Skeletal muscle tissue (tissue), 4 donors: ENCODE data around the gene AKR1A1. TPM values are rescaled to one million over a fixed set of nuclear protein-coding genes. Genes with fewer than 3 reads are reported as not detected.

Source experiments
- H3K27ac ChIP-seq: one replicate; pipeline ENCODE4 v1.7.0; 2013; ENCODE audit warnings: mild to moderate bottlenecking, low read depth, low read length, inconsistent platforms
- H3K27me3 ChIP-seq, 3 donors: one replicate each; pipeline ENCODE4 v1.7.0; 2013; ENCODE audit warnings: low read length in 3 of 3; ENCODE audit not compliant: control insufficient read depth in 3 of 3, insufficient read depth in 3 of 3
- H3K36me3 ChIP-seq, 3 donors: one replicate each; pipeline ENCODE4 v1.7.0; 2013; ENCODE audit warnings: low read length in 3 of 3; ENCODE audit not compliant: control insufficient read depth in 3 of 3, insufficient read depth in 3 of 3
- H3K4me1 ChIP-seq, 3 donors: one replicate each; pipeline ENCODE4 v1.7.0; 2013; ENCODE audit warnings: low read length in 3 of 3, mild to moderate bottlenecking in 3 of 3; ENCODE audit not compliant: control insufficient read depth in 3 of 3, insufficient read depth in 3 of 3
- H3K4me3 ChIP-seq, 3 donors: one replicate each; pipeline ENCODE4 v1.7.0; 2013; ENCODE audit warnings: low read length in 3 of 3
- H3K9ac ChIP-seq, 3 donors: one replicate each; pipeline ENCODE4 v1.7.0; 2013; ENCODE audit warnings: low read length in 3 of 3, mild to moderate bottlenecking in 3 of 3, moderate library complexity in 2 of 3, low read depth in 1 of 3
- H3K9me3 ChIP-seq, 3 donors: one replicate each; pipeline ENCODE4 v1.7.0; 2013; ENCODE audit warnings: low read length in 3 of 3; ENCODE audit not compliant: control insufficient read depth in 3 of 3
- total RNA-seq: library from RNA; depleted of rRNA; stranded (reverse); fragments of >200 nt; gene quantifications from one replicate; pipeline ENCODE4 v1.2.3, GENCODE V29; 2014
- donor health status: Osteomylitis.

Gene AKR1A1
- total RNA-seq, 1 donor from 2014 or later = 93.9 TPM

DNA sequence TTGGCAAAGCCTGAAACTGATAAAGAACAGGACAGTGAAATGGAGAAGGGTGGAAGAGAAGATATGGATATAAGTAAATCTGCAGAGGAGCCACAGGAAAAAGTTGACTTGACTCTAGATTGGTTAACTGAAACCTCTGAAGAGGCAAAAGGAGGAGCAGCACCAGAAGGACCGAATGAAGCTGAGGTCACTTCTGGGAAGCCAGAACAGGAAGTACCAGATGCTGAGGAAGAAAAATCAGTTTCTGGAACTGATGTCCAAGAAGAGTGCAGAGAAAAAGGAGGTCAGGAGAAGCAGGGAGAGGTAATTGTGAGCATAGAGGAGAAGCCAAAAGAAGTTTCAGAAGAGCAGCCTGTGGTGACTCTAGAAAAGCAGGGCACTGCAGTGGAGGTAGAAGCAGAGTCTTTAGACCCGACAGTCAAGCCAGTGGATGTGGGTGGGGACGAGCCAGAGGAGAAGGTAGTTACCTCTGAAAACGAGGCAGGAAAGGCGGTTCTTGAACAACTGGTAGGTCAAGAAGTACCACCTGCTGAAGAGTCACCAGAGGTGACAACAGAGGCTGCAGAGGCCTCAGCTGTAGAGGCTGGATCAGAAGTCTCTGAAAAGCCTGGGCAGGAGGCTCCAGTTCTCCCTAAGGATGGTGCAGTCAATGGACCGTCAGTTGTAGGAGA, 56.9 kb downstream of the AKR1A1 start:
- no peak overlapping the region for H3K4me3 ChIP-seq
- no peaks in the 10 kb centered on the region for H3K4me1 ChIP-seq
- no peaks in the 10 kb centered on the region for H3K9me3 ChIP-seq
- H3K27ac ChIP-seq = no peak overlapping the region
- no peak overlapping the region for H3K9ac ChIP-seq
- H3K36me3 ChIP-seq = peaks cover 0 to 24% (median 10%) of the 10 kb centered on the region in 3 donors
- H3K27me3 ChIP-seq = no peaks in the 10 kb centered on the region

DNA sequence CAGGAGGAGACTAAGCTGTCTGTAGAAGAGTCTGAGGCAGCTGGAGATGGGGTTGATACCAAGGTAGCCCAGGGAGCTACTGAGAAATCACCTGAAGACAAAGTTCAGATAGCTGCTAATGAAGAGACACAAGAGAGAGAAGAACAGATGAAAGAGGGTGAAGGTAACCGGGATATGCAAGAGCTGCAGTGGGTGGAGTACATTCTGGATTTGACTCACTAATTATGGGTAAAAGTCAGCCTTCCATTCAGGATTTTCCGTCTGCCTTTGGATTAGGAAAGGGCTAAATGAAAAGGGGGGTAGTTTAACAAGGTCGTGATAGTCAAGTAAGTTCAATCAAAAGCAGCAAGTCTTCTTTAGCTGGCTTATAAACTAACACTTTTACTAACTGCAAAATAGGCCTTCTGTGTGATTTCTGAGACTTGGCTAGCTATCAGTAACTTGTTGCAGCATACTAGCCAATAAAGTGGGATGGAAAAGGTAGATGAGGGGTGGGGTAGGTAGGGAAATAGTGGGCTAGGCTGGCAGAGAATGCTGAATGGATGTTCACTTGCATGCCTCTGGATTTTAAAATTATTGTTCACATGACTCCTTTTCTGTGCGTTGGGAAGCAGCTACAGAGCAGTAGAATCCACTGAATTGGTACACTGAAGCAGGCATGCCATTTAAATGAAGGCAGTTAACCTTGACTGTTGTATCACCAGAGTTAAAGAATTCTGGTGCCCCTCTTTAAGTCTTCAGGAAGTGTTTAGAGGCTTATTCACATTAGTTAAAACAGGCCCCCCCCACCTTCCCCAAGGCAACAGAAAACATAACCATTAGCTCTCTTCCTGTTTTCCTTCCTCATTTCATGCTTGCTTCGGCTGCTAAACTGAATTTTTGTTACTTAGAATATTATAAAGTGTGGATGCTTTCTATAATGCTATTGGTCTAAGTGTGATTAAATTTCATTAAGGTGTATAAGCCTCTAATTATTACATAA, 57.8 kb downstream of the AKR1A1 start:
- Histone ChIP-seq H3K36me3 (peaks cover 3 to 33% (median 15%) of the 10 kb centered on the region in 3 donors), H3K9me3 (no peaks in the 10 kb centered on the region), H3K4me3 (no peak overlapping the region), H3K9ac (no peak overlapping the region), H3K4me1 (no peaks in the 10 kb centered on the region), H3K27me3 (no peaks in the 10 kb centered on the region), H3K27ac (no peak overlapping the region)

DNA sequence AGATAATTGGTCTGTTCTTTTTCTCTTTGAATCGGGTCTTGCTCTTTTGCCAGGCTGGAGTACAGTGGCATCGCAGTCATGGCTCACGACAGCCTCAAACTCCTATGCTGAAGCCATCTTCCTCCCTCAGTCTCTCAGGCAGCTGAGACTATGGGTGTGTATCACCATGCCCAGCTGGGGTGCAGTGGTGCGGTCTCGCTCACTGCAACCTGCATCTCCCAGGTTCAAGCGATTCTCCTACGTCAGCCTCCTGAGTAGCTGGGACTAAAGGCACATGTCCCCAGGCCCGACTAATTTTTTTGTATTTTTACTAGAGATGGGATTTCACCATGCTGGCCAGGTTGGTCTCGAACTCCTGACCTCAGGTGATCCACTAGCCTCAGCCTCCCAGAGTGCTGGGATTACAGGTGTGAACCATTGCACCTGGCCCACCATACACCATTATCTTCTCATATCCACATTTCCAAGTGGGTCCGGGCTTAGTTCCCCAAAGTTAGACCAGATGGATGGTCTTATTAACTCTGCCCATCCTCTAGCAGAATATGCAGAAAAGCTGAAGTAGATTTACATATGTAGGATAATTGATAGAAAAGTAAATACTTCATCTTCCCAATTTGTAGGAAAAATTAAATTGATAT, 60.1 kb downstream of the AKR1A1 start:
- Histone ChIP-seq H3K9ac (no peak overlapping the region), H3K36me3 (peaks cover 10 to 51% (median 28%) of the 10 kb centered on the region in 3 donors), H3K4me1 (no peaks in the 10 kb centered on the region), H3K4me3 (no peak overlapping the region), H3K27me3 (no peaks in the 10 kb centered on the region), H3K9me3 (no peaks in the 10 kb centered on the region), H3K27ac (no peak overlapping the region)

DNA sequence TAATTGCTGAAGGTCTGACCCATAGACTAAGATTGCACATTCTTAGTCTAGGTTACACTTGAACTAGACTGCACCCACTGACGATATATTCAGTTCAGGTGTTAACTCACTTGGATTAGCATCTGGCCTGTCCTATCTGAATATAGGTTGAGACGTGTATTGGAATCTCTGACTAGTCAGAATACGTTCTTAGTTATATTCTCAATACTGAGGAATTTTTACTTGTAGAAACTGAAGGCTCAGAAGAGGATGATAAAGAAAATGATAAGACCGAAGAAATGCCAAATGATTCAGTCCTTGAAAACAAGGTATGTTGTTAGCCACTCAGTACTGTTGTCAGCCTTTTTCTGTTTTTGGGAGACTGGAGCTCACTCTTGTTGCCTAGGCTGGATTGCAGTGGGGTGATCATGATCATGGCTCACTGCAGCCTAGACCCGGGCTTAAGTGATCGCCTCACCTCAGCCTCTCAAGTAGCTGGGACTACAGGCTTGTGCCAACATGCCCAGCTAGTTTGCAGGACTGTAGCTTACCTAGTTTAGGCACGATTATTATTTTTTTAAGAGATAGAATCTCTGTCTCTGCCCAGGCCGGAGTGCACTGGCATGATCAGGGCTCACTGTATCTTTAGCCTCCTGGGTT, 62.4 kb downstream of the AKR1A1 start:
- Histone ChIP-seq H3K9me3 (no peaks in the 10 kb centered on the region), H3K9ac (no peak overlapping the region), H3K4me3 (no peak overlapping the region), H3K27ac (no peak overlapping the region), H3K36me3 (peaks cover 26 to 65% (median 44%) of the 10 kb centered on the region in 3 donors), H3K27me3 (no peaks in the 10 kb centered on the region), H3K4me1 (no peaks in the 10 kb centered on the region)

DNA sequence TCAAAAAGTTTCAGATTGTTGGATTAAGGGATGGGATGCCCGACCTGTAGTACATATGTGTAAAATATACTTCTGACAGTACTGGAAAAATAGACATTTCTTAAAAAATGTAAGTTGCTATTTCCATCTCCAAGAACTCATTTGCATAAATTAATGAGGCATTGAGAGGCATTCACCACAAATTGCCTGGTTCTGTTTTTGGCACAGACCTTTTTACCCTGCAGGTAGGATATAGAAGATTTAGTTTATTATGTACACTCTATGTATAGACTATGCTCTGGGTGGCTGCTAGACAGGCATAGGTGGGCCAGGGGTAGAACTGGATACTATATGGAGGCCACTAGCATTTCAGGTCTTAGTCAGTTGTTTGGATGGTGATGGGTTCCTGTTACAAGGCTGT, 65.3 kb downstream of the AKR1A1 start:
- Histone ChIP-seq H3K27me3 (no peaks in the 10 kb centered on the region), H3K4me3 (no peak overlapping the region), H3K4me1 (peaks cover 4 to 6% (median 4%) of the 10 kb centered on the region in 3 donors), H3K27ac (no peak overlapping the region), H3K36me3 (peaks cover 31 to 52% (median 41%) of the 10 kb centered on the region in 3 donors), H3K9ac (no peak overlapping the region), H3K9me3 (no peaks in the 10 kb centered on the region)

DNA sequence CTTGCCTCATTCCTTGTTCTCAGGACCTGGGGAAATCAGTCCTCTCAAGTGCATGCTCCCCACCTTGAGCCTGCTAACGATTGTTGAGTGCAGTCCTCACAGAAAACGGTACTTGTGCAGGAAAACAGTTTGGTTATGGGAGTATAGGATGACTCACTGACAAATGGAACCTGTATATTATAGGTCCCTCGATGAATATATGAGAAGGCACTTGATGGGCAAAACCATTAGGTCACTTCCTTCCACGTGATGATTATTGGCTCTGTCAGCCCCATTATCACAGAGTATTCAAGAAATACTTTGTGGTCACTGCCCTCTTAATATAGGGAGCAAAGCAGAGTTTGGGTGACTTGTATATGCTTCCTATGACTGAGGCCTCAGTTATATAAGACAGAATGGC, 67.0 kb downstream of the AKR1A1 start:
- H3K4me3 ChIP-seq = no peak overlapping the region
- no peak overlapping the region for H3K27ac ChIP-seq
- H3K4me1 ChIP-seq = peaks cover 9 to 22% (median 13%) of the 10 kb centered on the region in 3 donors
- no peaks in the 10 kb centered on the region for H3K27me3 ChIP-seq
- no peaks in the 10 kb centered on the region for H3K9me3 ChIP-seq
- H3K36me3 ChIP-seq = peaks cover 31 to 52% (median 41%) of the 10 kb centered on the region in 3 donors
- peak overlapping the region in 1 of 3 donors; percentile 25 for H3K9ac ChIP-seq

DNA sequence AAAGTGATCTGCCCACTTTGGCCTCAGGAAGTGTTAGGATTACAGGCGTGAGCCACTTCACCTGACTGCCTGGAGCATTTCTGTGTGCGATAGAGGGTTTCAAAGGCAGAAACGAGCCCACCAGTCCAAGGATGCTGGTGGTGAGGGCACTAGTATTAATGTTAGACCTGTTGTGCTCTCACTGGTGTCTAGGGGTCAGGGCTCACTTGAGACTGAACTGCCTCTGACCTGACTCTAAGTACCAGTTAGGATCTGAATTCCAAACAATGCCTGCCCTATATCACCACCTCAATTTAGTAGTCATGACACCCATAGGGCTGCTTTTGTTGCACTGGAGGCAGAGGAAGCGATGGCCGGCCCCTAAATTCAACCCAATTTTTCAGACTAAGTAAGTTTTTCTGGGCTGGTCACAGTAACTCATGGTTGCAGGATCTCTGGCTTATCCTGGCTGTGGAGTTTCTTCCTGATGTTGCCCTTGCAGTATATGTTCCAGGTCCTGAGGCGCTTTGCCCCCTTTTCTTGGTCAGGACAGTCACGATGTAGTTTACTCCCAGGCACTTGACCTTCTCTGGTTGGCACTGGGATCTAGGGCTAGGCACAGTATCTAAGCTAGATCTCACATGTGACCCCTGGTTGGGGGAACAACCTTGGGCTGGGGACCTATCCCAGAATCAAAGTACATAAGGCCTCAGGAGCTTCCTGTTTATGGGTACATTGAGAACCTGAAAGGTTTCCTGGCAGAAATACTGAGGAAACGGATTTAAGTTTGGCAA, 68.7 kb downstream of the AKR1A1 start:
- H3K36me3 ChIP-seq = peaks cover 33 to 49% (median 34%) of the 10 kb centered on the region in 3 donors
- H3K27me3 ChIP-seq = no peaks in the 10 kb centered on the region
- no peak overlapping the region for H3K9ac ChIP-seq
- H3K27ac ChIP-seq = peak overlapping the region; percentile 63
- H3K4me1 ChIP-seq = peaks cover 9 to 37% (median 27%) of the 10 kb centered on the region in 3 donors
- no peak overlapping the region for H3K4me3 ChIP-seq
- no peaks in the 10 kb centered on the region for H3K9me3 ChIP-seq
